SH-SY5Y (cell line): ENCODE results near the gene ISG15.

ENCODE experiments used
- GATA2 ChIP-seq: IDR thresholded peaks from 2 replicates; pipeline ENCODE4 v1.6.1; 2011; ENCODE audit warnings: mild to moderate bottlenecking, low read depth, low read length
- GATA3 ChIP-seq: IDR thresholded peaks from 2 replicates; pipeline ENCODE4 v1.6.1; 2011; ENCODE audit warnings: low read depth, mild to moderate bottlenecking, low read length, moderate library complexity

ISG15 gene

DNA sequence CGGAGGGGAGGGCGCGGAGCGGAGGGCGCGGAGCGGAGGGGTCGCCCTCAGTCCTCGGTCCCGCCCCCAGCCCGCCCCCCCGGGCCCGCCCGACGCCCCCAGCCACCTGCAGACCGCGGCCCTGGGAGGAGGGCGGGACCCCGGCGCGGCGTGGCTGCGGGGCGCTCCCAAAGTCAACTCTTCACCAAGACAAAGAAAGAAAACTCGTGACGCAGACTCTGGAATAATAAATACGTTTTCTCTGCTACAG, 14.6 kb upstream of the ISG15 start:
- TF ChIP-seq GATA3 (no peak), GATA2 (no peak)

DNA sequence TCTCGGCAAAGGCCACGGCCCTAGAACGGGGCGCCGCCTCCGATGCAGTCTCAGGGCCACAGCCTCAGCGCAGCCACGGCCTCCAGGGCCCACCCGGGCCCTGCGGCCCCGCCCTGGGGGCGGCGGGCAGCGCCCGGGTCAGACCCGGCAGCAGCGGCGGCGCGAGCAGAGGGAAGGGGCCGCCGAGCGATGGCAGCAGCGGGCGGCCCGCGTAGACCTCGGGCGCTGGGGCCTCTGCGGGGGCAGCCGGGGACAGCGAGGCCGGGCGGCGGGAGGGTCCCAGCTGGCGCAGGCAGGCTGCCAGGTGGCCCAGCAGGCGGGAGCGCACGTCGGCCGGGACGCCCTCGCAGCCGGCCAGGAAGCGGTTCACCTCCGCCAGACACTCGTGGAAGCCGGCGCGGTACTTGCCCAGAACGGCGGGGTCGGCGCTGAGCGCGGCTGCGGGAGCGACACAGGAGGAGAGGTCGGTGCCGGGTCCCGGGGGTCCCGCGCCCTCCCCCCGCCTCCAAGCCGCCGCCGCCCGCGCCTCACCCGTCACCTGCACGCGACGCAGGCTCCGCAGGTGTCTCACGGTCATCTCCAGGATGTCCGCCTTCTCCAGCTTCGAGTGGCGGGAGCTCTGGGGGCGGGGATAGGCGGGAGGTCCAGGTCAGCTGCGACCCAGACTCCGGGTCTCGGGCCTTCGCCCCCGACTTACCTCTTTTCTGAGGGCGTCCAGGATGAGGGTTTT, 14.1 kb upstream of the ISG15 start:
- no peak for TF ChIP-seq GATA3
- TF ChIP-seq GATA2: no peak

DNA sequence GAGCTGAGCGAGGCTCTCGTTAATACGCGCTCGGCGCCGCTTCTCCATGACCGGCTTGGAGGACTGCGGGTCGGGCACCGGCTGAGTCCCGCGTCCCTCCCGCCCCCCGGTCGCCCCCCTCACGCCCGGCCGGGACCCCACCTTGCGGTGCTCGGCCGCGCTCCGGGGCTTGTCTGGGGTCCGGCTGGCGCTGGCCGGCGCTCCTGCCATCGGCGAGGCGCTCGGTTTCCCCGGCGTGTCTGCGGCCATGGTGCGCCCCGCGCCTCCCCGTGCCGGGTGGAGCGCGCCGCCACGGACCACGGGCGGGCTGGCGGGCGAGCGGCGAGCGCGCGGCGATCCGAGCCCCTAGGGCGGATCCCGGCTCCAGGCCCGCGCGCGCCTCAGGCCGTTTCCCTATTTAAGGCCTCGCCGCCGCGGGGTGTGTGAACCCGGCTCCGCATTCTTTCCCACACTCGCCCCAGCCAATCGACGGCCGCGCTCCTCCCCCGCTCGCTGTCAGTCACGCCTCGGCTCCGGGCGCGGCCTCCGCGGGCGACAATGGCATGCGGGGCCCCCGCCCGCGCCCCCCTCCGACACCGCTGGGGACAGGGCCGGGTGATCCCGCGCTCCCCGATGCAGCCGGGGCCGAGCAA, 13.5 kb upstream of the ISG15 start, which contains the start of gene HES4:
Gene HES4 (minus strand): TSS at position 373 of the 632 bp plus-strand sequence. CDS start 124 bp downstream, at position 249.
- no peak for TF ChIP-seq GATA3
- TF ChIP-seq GATA2: no peak

DNA sequence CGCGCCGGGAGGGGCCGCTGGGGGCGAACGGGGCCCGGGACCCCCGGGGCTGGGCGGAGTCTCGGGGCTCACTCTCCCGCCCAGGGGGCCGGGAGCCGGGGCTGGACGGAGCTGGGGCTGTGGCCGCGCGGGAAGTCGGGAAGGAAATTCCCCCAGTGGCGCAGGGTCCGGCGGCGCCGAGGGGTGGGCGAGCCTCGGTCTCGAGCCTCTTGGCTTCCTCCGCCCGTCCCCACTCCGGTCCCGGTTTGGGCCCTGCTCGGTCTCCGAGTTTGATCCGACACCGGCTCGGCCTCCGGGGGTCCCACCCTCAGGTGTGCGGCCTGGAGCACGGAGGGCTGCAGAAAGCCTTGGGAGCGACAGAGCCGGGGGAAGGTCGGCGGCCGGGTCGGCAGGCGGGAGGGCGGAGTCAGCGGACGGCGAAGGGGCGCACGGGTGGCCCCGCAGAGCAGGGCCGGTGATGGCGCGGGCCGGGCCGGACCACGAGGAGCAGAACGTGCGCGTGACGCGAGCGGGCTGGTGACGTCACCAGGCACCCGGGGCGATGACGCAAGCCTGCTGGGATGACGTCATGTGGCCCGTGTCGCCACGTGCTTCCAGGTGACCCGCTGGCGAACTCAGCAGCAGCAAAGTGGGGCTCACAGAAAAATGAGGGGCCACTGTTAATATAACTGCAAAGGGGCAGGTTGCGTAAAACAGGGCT, 12.8 kb upstream of the ISG15 start:
- TF ChIP-seq GATA3: no peak
- no peak for TF ChIP-seq GATA2

DNA sequence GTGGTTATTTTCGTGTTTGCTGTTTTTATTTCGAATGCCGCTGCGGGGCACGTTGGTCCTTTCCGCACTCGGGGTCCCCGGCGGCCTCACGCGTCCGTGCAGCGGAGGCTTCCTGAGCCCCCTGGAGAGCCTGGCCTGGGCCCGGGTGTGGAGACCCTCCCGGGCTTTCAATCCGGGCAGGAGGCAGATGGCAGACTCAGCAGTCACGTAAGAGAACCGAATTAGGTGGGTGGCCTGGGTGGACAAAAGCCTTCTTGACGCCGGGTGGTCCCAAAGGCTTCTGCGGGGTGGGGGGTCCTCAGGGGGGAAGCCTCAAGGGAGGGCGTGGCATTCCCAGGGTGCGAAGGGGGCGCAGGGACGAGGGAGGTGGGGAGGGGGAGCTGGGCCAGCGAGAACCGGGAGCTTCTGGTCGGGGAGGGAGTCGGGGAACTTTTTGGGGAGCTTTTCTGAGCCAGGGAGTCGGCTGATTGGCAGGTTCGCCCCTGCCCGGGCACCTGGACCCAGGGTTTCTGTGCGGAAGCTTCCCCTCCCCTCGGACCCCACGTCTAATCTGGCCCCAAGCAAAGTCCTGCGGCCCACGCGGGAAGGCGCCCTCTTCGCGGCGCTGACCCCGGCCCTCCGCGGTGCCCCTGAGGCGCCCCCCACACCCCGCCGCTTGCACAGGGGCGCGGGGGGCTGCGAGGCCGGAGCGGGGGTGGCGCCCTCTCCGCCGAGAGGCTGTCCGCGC, 12.1 kb upstream of the ISG15 start:
- no peak for TF ChIP-seq GATA3
- no peak for TF ChIP-seq GATA2

DNA sequence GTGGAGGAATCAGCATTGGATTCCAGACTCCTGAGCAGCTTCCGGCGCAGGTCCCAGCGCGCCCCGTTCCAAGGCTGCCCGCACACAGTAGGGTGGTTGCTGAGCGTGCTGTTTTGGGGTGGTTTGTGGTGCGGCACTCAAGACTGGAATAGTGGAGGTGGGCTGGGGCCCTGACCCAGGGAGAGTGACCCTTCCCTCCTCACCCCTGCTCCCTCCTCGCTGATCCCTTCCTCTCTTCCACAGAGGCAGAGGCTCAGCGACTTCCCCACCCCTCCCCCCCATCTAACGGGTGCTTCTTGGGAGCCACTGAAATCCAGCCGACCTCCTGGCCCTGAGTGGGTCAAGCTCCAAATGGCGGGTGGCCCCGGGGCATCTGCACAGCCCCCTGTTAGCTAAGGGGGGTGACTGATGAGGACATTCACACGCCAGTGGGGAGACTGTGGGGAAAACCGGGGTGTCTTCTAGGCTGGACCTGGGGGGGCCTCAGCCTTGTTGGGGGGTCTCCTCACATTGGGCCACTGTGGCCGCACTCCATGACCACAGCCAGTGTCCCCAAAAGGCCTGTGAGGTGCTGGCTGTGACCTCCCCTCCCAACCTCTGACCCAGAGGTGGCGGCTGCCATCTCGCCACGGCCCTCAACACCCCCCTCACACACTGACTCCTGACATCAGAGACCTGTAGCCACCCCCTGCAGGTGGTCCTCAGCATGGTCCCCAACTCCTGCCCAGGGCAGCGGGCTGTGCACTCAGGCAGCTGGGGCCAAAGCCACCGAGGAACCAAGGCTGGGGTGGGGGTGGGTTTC, 9.5 kb upstream of the ISG15 start:
- TF ChIP-seq GATA3 (no peak), GATA2 (no peak)

DNA sequence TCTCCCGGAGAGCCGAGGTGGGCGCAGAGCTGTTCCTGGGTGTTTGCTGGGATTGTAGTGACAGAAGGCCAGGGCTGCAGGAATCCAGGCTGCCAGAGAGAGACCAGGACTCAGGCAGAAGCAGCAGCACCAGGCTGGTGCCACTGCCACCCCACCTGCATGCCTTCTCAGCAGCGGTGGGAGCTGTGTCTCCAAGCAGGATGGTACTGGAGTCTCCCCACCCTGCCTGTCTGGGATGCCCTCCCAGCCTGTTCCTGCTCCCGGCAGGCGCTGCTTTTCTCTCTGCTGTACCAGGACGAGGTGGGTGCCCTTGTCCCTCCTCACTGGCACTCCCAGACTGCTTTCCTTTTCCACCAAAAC, 8.9 kb upstream of the ISG15 start:
- TF ChIP-seq GATA3 (no peak), GATA2 (no peak)

DNA sequence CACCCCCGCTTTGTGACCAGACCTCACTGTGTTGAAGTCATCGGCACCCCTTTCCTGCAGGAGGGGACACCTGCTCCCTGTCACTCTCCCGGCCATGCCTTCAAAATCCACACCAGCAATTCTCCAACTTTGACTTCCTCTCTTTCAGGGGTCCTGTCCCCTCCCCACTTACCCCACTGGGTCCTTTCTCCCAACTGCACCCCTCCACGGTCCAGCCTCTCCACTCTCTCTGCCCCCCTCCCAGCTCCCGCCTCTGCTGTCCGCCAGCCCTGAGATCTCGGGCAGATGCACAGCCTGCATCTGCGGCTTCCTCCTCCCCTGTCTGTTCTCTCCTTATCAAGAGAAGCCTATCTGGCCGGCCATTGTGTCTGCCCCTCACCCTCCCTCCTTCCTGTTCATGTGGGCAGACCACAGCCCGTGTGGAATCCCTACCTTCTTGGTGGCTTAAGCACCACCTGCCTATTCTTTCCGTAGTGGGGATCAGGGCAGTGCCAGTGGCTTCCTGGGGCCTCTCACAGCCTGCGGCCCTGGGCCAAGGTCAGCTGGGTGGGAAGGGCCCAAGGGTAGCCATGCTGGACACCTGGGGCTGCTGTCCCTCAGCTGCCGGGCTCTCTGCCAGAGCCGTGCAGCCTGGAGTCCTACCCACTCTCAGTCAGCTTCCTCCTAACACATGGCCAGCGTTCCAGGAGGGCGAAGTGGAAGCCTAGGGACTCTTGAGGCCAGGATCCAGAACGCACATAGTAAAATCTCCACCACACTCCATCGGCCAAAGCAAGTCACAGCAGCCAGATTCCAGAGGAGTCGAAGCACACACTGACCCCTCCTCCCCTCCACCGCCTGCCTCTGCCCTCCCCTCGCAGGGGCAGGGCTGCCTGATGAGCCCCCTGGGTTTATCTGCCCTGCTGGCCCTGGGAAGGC, 8.3 kb upstream of the ISG15 start:
- TF ChIP-seq GATA3: no peak
- TF ChIP-seq GATA2: peak; percentile 89

DNA sequence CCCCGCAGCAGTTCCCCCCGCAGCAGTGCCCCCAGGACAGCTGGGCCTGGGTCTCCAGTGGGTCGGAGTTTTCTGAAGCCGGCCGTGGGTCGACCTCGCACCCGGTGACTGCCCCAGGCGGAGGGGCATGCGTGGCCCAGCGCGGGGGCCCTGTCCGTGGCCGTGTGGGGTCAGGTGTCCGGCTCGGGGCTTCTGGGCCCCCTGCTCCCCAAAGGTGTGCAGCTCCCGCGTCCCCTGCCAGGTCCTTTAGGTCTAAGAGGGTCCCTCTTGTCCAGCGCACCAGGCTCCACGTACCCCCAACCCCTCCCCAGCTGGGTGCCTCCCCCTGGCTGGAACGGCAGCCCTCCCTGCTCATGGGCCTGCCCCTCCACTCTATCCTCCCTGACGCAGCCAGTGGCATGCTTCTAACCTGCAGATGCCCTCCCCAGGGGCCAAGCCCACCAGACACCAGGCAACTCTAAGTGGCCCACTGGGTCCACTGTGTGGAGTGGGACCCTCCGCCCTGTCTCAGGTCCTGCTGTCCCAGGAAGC, 7.5 kb upstream of the ISG15 start:
- TF ChIP-seq GATA2 (no peak), GATA3 (no peak)

DNA sequence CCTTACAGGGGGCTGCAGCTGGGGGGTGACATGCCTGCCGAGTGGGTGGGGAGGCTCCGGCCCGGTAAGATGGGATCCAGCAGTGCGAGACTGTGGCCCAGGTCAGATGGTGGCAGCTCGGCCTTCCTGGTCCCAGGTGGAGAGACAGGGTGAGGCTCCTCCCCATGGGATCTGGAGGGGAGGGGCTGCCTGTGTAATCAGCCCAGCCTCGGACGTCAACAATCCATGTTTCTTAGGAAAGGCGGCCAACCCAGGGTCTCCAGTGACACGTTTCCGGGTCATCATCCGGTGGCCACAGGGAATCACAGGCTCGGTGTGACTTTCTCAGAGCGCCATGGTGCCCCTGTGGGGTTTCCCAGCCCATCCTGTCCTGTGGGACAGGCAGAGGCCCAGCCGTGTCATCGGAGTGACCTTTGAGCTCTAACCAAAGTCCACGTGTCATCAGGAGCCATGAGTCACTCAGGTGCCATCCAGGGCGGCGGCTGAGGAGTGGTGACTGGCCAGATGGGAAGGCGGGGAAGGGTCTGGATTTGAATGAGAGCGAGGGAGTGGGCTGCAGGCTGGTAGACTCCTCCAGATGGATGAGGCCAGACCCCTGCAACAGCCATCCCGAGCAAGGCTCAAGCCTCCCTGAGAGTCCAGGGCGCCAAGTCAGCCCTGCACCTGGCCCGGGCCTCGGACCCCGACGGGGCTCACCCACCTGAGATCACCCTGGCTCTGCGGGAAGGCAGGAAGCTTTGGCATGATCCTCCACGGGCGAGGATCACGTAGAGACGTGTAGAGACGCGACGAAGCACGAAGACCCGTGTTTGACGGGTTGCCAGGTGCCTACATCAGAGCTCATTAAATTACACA, 6.8 kb upstream of the ISG15 start:
- TF ChIP-seq GATA2 (no peak), GATA3 (no peak)

DNA sequence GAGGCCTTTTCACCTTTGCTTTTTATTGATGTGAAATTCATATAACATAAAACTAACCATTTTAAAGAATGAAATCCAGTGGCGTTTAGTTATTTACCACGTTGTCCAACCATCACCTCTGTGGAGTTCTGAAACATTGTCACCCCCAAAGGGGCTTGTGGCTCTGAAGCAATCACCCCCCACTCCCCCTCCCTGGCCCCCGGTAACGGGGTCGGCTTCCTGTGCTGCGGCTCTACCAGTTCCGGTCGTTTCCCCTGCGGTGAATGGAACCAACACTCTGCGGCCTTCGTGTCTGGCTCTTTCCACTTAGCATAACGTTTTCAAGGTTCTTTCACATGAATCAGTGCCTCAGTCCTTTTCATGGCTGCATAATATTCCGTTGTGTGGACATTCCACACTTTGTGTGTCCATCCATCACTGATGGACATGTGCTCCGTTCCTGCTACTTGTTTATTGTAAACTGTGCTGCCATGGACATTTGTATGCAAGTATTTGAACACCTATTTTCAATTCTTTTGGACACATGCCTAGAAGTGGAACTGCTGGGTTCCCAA, 1.8 kb upstream of the ISG15 start:
- TF ChIP-seq GATA3: no peak
- TF ChIP-seq GATA2: no peak

DNA sequence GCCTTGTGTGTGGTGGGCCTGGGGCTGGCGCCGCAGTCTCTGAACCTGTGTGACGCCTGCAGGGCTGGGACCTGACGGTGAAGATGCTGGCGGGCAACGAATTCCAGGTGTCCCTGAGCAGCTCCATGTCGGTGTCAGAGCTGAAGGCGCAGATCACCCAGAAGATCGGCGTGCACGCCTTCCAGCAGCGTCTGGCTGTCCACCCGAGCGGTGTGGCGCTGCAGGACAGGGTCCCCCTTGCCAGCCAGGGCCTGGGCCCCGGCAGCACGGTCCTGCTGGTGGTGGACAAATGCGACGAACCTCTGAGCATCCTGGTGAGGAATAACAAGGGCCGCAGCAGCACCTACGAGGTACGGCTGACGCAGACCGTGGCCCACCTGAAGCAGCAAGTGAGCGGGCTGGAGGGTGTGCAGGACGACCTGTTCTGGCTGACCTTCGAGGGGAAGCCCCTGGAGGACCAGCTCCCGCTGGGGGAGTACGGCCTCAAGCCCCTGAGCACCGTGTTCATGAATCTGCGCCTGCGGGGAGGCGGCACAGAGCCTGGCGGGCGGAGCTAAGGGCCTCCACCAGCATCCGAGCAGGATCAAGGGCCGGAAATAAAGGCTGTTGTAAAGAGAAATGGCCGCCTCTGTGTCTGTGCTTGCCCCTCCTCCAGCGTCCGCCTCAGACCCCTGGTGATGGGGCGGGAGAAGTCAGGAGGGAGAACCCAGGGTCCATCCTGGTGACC, 788 bp downstream of the ISG15 start:
- TF ChIP-seq GATA3 (no peak), GATA2 (no peak)
